AG09309 (cell line): ENCODE data around the gene SCYL1.

ENCODE experiments used
- DNase-seq: peaks from one replicate; pipeline ENCODE4 v3.0.0-alpha.2; 2010; ENCODE audit warnings: low read depth
- H3K4me3 ChIP-seq: 2 replicates; pipeline ENCODE4 v1.5.1; 2011; ENCODE audit warnings: mild to moderate bottlenecking, low read depth, low read length, moderate library complexity; ENCODE audit not compliant: control insufficient read depth
- CTCF ChIP-seq: IDR thresholded peaks from 2 replicates; pipeline ENCODE4 v1.5.1; 2011; ENCODE audit warnings: mild to moderate bottlenecking, low read depth, low read length, inconsistent platforms; ENCODE audit not compliant: insufficient read depth, control insufficient read depth; ENCODE audit errors: missing control alignments

Gene SCYL1

GRCh38 chr11:65545853-65546216, 21.0 kb downstream of the SCYL1 start:
- TF ChIP-seq CTCF = no peak
- no peak overlapping the region for H3K4me3 ChIP-seq
- no peak for DNase-seq

GRCh38 chr11:65546217-65546958, 21.5 kb downstream of the SCYL1 start:
- TF ChIP-seq CTCF = no peak
- DNase-seq = no peak
- H3K4me3 ChIP-seq = no peak overlapping the region

- H3K4me3 ChIP-seq = no peak overlapping the region
- TF ChIP-seq CTCF = no peak
- no peak for DNase-seq
Observed at GRCh38 chr11:65547446-65548125, 22.7 kb downstream of the SCYL1 start.

- no peak for TF ChIP-seq CTCF
- H3K4me3 ChIP-seq = no peak overlapping the region
- no peak for DNase-seq
Observed at GRCh38 chr11:65548395-65548794, 23.5 kb downstream of the SCYL1 start.

GRCh38 chr11:65549096-65549495, 24.2 kb downstream of the SCYL1 start:
- no peak overlapping the region for H3K4me3 ChIP-seq
- DNase-seq = no peak
- no peak for TF ChIP-seq CTCF

- no peak overlapping the region for H3K4me3 ChIP-seq
Observed at GRCh38 chr11:65551572-65552387, 26.9 kb downstream of the SCYL1 start.

More at GRCh38 chr11:65551572-65552387, 26.9 kb downstream of the SCYL1 start:
- DNase-seq = no peak
- peak; percentile 41 for TF ChIP-seq CTCF
